Astrocyte (in vitro differentiated cells and primary cell): Measurements from ENCODE around the gene VAPA. TPM values are rescaled to one million over a fixed set of nuclear protein-coding genes. Genes with fewer than 3 reads are reported as not detected.
"Not testable (repeated sequence)": the region's sequence is repeated elsewhere in the genome, so short reads cannot be mapped to it uniquely, and the experiment has no call there.

Experiments
- DNase-seq: peaks from one replicate; pipeline ENCODE4 v3.0.0-alpha.2; 2010; ENCODE audit warnings: low read depth
- FAIRE-seq: peaks from 2 replicates; lab custom pipeline; 2011; peaks lifted over from hg19 to GRCh38; lab: Jason Lieb, UNC
- H2AFZ ChIP-seq: 2 replicates; pipeline ENCODE4 v1.6.0; 2012; ENCODE audit warnings: low read depth, low read length, inconsistent platforms
- H3K27ac ChIP-seq: 2 replicates; pipeline ENCODE4 v1.5.1; 2011; ENCODE audit warnings: low read depth, low read length, inconsistent platforms
- H3K27me3 ChIP-seq: 2 replicates; pipeline ENCODE4 v1.6.0; 2011; ENCODE audit warnings: low read length, inconsistent platforms; ENCODE audit not compliant: insufficient read depth
- H3K36me3 ChIP-seq: 2 replicates; pipeline ENCODE4 v1.5.1; 2011; ENCODE audit warnings: low read length, inconsistent platforms; ENCODE audit not compliant: insufficient read depth
- H3K4me1 ChIP-seq: 2 replicates; pipeline ENCODE4 v1.5.1; 2011; ENCODE audit warnings: low read length, inconsistent platforms; ENCODE audit not compliant: insufficient read depth
- H3K4me2 ChIP-seq: 2 replicates; pipeline ENCODE4 v1.6.0; 2012; ENCODE audit warnings: low read length, inconsistent platforms
- H3K4me3 ChIP-seq: 2 replicates; pipeline ENCODE4 v1.5.1; 2011; ENCODE audit warnings: low read depth, mild to moderate bottlenecking, low read length, inconsistent platforms; ENCODE audit not compliant: insufficient read depth
- H3K79me2 ChIP-seq: 2 replicates; pipeline ENCODE4 v1.6.0; 2012; ENCODE audit warnings: mild to moderate bottlenecking, low read length, inconsistent platforms; ENCODE audit not compliant: insufficient read depth
- H3K9ac ChIP-seq: 2 replicates; pipeline ENCODE4 v1.6.0; 2012; ENCODE audit warnings: mild to moderate bottlenecking, low read length, inconsistent platforms
- H3K9me3 ChIP-seq: 2 replicates; pipeline ENCODE4 v1.5.1; 2012; ENCODE audit warnings: low read depth, mild to moderate bottlenecking, low read length, inconsistent platforms; ENCODE audit not compliant: insufficient read depth
- H4K20me1 ChIP-seq: 2 replicates; pipeline ENCODE4 v1.6.0; 2012; ENCODE audit warnings: low read length, inconsistent platforms; ENCODE audit not compliant: insufficient read depth
- H3K27ac Mint-ChIP-seq: one replicate; pipeline ENCODE4 v1.8.0; 2021; ENCODE audit warnings: mild to moderate bottlenecking, mixed read lengths; ENCODE audit not compliant: unreplicated experiment
- H3K27me3 Mint-ChIP-seq: one replicate; pipeline ENCODE4 v1.8.0; 2021; ENCODE audit warnings: low read depth, mixed read lengths; ENCODE audit not compliant: unreplicated experiment
- H3K36me3 Mint-ChIP-seq: one replicate; pipeline ENCODE4 v1.8.0; 2021; ENCODE audit warnings: low read depth, mixed read lengths; ENCODE audit not compliant: unreplicated experiment
- H3K4me1 Mint-ChIP-seq: one replicate; pipeline ENCODE4 v1.8.0; 2021; ENCODE audit warnings: low read depth, mixed read lengths; ENCODE audit not compliant: unreplicated experiment
- H3K4me3 Mint-ChIP-seq: one replicate; pipeline ENCODE4 v1.8.0; 2021; ENCODE audit warnings: mild to moderate bottlenecking, moderate library complexity, mixed read lengths; ENCODE audit not compliant: unreplicated experiment
- H3K9me3 Mint-ChIP-seq: one replicate; pipeline ENCODE4 v1.8.0; 2021; ENCODE audit warnings: mild to moderate bottlenecking, mixed read lengths; ENCODE audit not compliant: unreplicated experiment
- EZH2 ChIP-seq: IDR thresholded peaks from 2 replicates; pipeline ENCODE4 v1.6.1; 2012; ENCODE audit warnings: mild to moderate bottlenecking, low read length, inconsistent platforms; ENCODE audit not compliant: insufficient read depth
- total RNA-seq: library from RNA; stranded (reverse); gene quantifications from 2 replicates; pipeline ENCODE4 v1.2.1, GENCODE V29; 2021
- TF ChIP-seq, protein P1 (sequence below): IDR thresholded peaks from 2 replicates; pipeline ENCODE4 v1.5.1; 2011; ENCODE audit warnings: low read depth, mild to moderate bottlenecking, inconsistent platforms, low read length, moderate library complexity; ENCODE audit not compliant: insufficient read depth

VAPA gene
- total RNA-seq, 1 donor from 2014 or later = 181 TPM

DNA sequence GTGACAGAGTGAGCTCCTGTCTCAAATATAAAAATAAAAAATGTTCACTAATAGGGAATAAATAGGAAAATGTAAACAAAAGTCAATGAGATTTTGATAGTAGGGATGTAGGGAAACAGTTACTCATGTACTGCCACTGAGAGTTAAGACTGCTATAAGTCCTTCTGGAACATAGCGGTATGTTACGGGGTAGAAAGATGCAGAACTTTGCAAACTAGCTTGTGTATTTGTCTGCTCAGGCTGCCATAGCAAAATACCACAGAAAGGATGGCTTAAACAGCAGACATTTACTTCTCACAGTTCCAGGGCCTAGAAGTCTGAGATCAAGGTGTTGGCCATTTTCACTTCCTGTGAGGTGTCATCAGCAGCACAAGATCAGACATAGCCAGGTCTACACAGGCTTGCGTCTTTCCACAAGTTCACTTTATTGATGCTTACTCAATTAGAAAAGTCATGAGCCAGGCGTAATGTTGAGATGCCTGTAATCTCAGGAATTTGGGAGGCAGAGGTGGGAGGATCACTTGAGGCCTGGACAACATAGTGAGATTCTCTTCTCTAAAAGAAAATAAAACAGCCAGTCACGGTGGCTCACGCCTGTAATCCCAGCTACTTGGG is 19.3 kb upstream of the VAPA start:
- H3K27me3 ChIP-seq = no peaks in the 10 kb centered on the region
- H3K79me2 ChIP-seq = no peaks in the 10 kb centered on the region
- H3K4me1 ChIP-seq = no peaks in the 10 kb centered on the region
- DNase-seq = no peak
- no peak overlapping the region for H3K9ac ChIP-seq
- H4K20me1 ChIP-seq = no peaks in the 10 kb centered on the region
- Mint-ChIP-seq H3K27ac (no peak overlapping the region), H3K4me1 (peaks cover 9% of the 10 kb centered on the region), H3K9me3 (no peaks in the 10 kb centered on the region), H3K4me3 (no peak overlapping the region), H3K27me3 (no peaks in the 10 kb centered on the region), H3K36me3 (no peaks in the 10 kb centered on the region)
- H3K4me3 ChIP-seq = no peak overlapping the region
- H2AFZ ChIP-seq = no peak overlapping the region
- H3K4me2 ChIP-seq = no peak overlapping the region
- no peak for FAIRE-seq
- H3K9me3 ChIP-seq = no peaks in the 10 kb centered on the region
- H3K27ac ChIP-seq = no peak overlapping the region
- TF ChIP-seq, protein P1, sequence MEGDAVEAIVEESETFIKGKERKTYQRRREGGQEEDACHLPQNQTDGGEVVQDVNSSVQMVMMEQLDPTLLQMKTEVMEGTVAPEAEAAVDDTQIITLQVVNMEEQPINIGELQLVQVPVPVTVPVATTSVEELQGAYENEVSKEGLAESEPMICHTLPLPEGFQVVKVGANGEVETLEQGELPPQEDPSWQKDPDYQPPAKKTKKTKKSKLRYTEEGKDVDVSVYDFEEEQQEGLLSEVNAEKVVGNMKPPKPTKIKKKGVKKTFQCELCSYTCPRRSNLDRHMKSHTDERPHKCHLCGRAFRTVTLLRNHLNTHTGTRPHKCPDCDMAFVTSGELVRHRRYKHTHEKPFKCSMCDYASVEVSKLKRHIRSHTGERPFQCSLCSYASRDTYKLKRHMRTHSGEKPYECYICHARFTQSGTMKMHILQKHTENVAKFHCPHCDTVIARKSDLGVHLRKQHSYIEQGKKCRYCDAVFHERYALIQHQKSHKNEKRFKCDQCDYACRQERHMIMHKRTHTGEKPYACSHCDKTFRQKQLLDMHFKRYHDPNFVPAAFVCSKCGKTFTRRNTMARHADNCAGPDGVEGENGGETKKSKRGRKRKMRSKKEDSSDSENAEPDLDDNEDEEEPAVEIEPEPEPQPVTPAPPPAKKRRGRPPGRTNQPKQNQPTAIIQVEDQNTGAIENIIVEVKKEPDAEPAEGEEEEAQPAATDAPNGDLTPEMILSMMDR = no peak
- no peak for TF ChIP-seq EZH2
- no peaks in the 10 kb centered on the region for H3K36me3 ChIP-seq

DNA sequence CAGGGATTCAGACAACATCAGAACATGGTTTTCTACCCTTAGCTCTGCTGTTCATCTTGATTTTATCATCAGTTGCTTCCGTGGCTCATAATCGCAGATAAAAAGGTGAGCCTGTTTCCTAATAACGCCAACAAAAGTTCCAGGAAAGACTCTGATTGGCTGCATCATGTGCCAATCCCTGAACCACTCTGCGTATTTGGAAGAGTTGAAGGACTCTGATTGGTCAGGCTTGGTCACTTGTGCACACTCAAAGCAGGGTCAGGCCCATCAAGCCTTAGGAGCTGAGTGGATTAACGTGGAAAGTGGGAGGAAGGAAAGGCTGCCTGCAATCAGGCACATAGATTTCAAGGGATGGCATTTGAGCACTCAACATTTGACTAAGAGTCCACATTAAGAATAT is 16.7 kb upstream of the VAPA start:
- no peaks in the 10 kb centered on the region for H3K9me3 Mint-ChIP-seq
- Histone ChIP-seq H2AFZ (no peak overlapping the region), H3K27me3 (no peaks in the 10 kb centered on the region), H3K79me2 (no peaks in the 10 kb centered on the region), H3K9me3 (no peaks in the 10 kb centered on the region), H3K4me3 (no peak overlapping the region), H3K27ac (no peak overlapping the region), H3K4me1 (no peaks in the 10 kb centered on the region), H3K4me2 (no peak overlapping the region), H4K20me1 (no peaks in the 10 kb centered on the region), H3K36me3 (no peaks in the 10 kb centered on the region), H3K9ac (no peak overlapping the region)
- H3K27me3 Mint-ChIP-seq = no peaks in the 10 kb centered on the region
- no peak overlapping the region for H3K4me3 Mint-ChIP-seq
- no peak for DNase-seq
- peaks cover 10% of the 10 kb centered on the region for H3K4me1 Mint-ChIP-seq
- no peak for FAIRE-seq
- no peak overlapping the region for H3K27ac Mint-ChIP-seq
- H3K36me3 Mint-ChIP-seq = no peaks in the 10 kb centered on the region
- TF ChIP-seq, protein P1 = no peak
- no peak for TF ChIP-seq EZH2

DNA sequence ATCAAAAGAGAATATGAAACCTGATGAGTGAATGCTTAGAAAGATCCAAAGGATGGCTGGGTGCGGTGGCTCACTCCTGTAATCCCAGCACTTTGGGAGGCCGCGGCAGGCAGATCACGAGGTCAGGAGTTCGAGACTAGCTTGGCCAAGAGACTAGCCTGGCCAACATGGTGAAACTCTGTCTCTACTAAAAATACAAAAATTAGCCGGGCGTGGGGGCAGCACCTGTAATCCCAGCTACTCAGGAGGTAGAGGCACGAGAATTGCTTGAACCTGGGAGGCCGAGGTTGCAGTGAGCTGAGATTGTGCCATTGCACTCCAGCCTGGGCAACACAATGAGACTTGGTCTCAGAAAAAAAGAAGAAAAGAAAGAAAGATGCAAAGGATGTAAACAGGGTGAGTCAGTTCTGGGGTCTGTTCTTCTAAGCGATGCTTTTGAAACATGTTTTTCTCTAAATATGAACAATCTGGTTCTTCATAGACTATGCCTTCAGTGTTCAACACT is 16.0 kb upstream of the VAPA start:
- not testable (repeated sequence) for H3K4me3 Mint-ChIP-seq, FAIRE-seq, H3K27me3 Mint-ChIP-seq, H3K36me3 ChIP-seq, DNase-seq, H3K4me2 ChIP-seq, H3K27ac ChIP-seq, H3K36me3 Mint-ChIP-seq, H3K4me1 ChIP-seq, H2AFZ ChIP-seq, H3K27ac Mint-ChIP-seq, H3K4me3 ChIP-seq, H3K9me3 ChIP-seq, H3K9ac ChIP-seq, H3K27me3 ChIP-seq, H4K20me1 ChIP-seq, H3K79me2 ChIP-seq, H3K9me3 Mint-ChIP-seq
- peaks cover 10% of the 10 kb centered on the region for H3K4me1 Mint-ChIP-seq
